Keratinocyte (primary cell): ENCODE data around the gene SCYL3. TPM values are rescaled to one million over a fixed set of nuclear protein-coding genes. Genes with fewer than 3 reads are reported as not detected.

ENCODE experiments used
- DNase-seq: peaks from one replicate; pipeline ENCODE4 v3.0.0-alpha.2; 2011; ENCODE audit warnings: low read depth, missing footprints, low spot score
- FAIRE-seq: peaks from 2 replicates; lab custom pipeline; 2011; peaks lifted over from hg19 to GRCh38; lab: Jason Lieb, UNC
- H2AFZ ChIP-seq: 2 replicates; pipeline ENCODE4 v1.6.0; 2012; ENCODE audit warnings: low read length, control low read depth, inconsistent platforms; ENCODE audit not compliant: control insufficient read depth
- H3K27ac ChIP-seq: 2 replicates; pipeline ENCODE4 v1.5.1; 2011; ENCODE audit warnings: low read length; ENCODE audit not compliant: control insufficient read depth, insufficient read depth
- H3K27me3 ChIP-seq: 3 replicates; pipeline ENCODE4 v1.6.0; 2011; ENCODE audit warnings: low read length; ENCODE audit not compliant: control insufficient read depth, insufficient read depth; ENCODE audit errors: extremely low read depth
- H3K36me3 ChIP-seq, 2 experiments: 2 replicates in 1 of 2; 3 replicates in 1 of 2; pipeline ENCODE4 v1.5.1; 2011; ENCODE audit warnings: low read length in 2 of 2, mild to moderate bottlenecking in 1 of 2; ENCODE audit not compliant: control insufficient read depth in 2 of 2, insufficient read depth in 2 of 2; ENCODE audit errors: extremely low read depth in 1 of 2
- H3K4me1 ChIP-seq: 3 replicates; pipeline ENCODE4 v1.5.1; 2011; ENCODE audit warnings: low read length; ENCODE audit not compliant: control insufficient read depth, insufficient read depth; ENCODE audit errors: extremely low read depth
- H3K4me2 ChIP-seq: 3 replicates; pipeline ENCODE4 v1.6.0; 2011; ENCODE audit warnings: low read depth, low read length; ENCODE audit not compliant: control insufficient read depth, insufficient read depth; ENCODE audit errors: extremely low read depth
- H3K4me3 ChIP-seq, 3 experiments: fragments of 200-600 bp in 1 of 3; sonication (generic) in 1 of 3; 2 replicates in 2 of 3; 3 replicates in 1 of 3; pipeline ENCODE4 v1.5.1; 2011 to 2016; ENCODE audit warnings: low read length in 3 of 3, mild to moderate bottlenecking in 3 of 3, control low read depth in 2 of 3, inconsistent platforms in 1 of 3, low read depth in 1 of 3, mixed read lengths in 1 of 3, mixed run types in 1 of 3, moderate library complexity in 1 of 3; ENCODE audit not compliant: control insufficient read depth in 2 of 3, insufficient read depth in 2 of 3; ENCODE audit errors: extremely low read depth in 1 of 3
- H3K79me2 ChIP-seq: 2 replicates; pipeline ENCODE4 v1.6.0; 2012; ENCODE audit warnings: low read length; ENCODE audit not compliant: control insufficient read depth, insufficient read depth
- H3K9ac ChIP-seq: 3 replicates; pipeline ENCODE4 v1.6.0; 2011; ENCODE audit warnings: low read length; ENCODE audit not compliant: control insufficient read depth, insufficient read depth; ENCODE audit errors: extremely low read depth
- H3K9me1 ChIP-seq: 3 replicates; pipeline ENCODE4 v1.6.0; 2011; ENCODE audit warnings: low read length; ENCODE audit not compliant: control insufficient read depth, insufficient read depth; ENCODE audit errors: extremely low read depth
- H3K9me3 ChIP-seq: 2 replicates; pipeline ENCODE4 v1.5.1; 2012; ENCODE audit warnings: low read depth, low read length; ENCODE audit not compliant: control insufficient read depth
- H4K20me1 ChIP-seq: 3 replicates; pipeline ENCODE4 v1.6.0; 2011; ENCODE audit warnings: low read length; ENCODE audit not compliant: control insufficient read depth, insufficient read depth; ENCODE audit errors: extremely low read depth
- CTCF ChIP-seq, 3 experiments: IDR thresholded peaks in 1 of 3; conservative IDR thresholded peaks in 1 of 3; optimal IDR thresholded peaks in 1 of 3; 2 replicates in 2 of 3; 3 replicates in 1 of 3; pipeline versions ENCODE3 to v1.5.1; 2011; ENCODE audit warnings: low read length in 3 of 3, mild to moderate bottlenecking in 3 of 3, moderate library complexity in 2 of 3, control low read depth in 1 of 3, inconsistent platforms in 1 of 3; ENCODE audit not compliant: insufficient read depth in 2 of 3; ENCODE audit errors: extremely low read depth in 1 of 3
- EZH2 ChIP-seq: IDR thresholded peaks from one replicate; pipeline ENCODE4 v1.6.1; 2012; ENCODE audit warnings: inconsistent platforms, mild to moderate bottlenecking, low read length, moderate library complexity
- dilution Hi-C: fragments of 300-500 bp; cut with MboI; formaldehyde crosslinking; loops from one replicate; pipeline ENCODE4 v1.7.0; 2020; ENCODE audit warnings: low sequenced_read_pairs; ENCODE audit not compliant: extremely low pct_ligation_motif_present
- polyA plus RNA-seq, 5 experiments: library from polyadenylated mRNA; depleted of rRNA in 3 of 5; stranded (reverse) in 3 of 5; stranded (forward) in 1 of 5; unstranded in 1 of 5; fragments of >200 nt; gene quantifications; 1 replicate in 1 of 5; 2 replicates in 3 of 5; 3 replicates in 1 of 5; pipeline versions ENCODE4 v1.2.1 to v1.2.3, GENCODE V29; 2011 to 2012; ENCODE audit warnings: missing spikeins in 2 of 5, low read depth in 1 of 5, low replicate concordance in 1 of 5

Gene SCYL3
- polyA plus RNA-seq, 1 donor (not counting 4 experiments of a cell fraction or from before 2014, with no cell fraction given) = 8.0 TPM

- Histone ChIP-seq H3K9ac (no peak overlapping the region), H3K27me3 (no peaks in the 10 kb centered on the region), H4K20me1 (no peaks in the 10 kb centered on the region), H3K9me1 (no peaks in the 10 kb centered on the region), H3K9me3 (no peaks in the 10 kb centered on the region), H3K36me3 (no peaks in the 10 kb centered on the region), H3K27ac (no peak overlapping the region), H3K4me3 (no peak overlapping the region), H3K79me2 (no peaks in the 10 kb centered on the region), H3K4me1 (no peaks in the 10 kb centered on the region), H2AFZ (no peak overlapping the region), H3K4me2 (no peak overlapping the region)
- dilution Hi-C loops = no loop called here
- DNase-seq (no peak), FAIRE-seq (no peak)
- TF ChIP-seq CTCF (optimal IDR thresholded peaks at IDR 0.05 in 1 of 3, IDR thresholded peaks at IDR 0.05 in 1 of 3, conservative IDR thresholded peaks at IDR 0.05 in 1 of 3; ENCODE audit: extremely low read depth in 1 of 3, insufficient read depth in 2 of 3, low read length in 3 of 3) (no peak), EZH2 (no peak)
Observed at GRCh38 chr1:169933984-169934725, 40.5 kb upstream of the SCYL3 start.

GRCh38 chr1:169931795-169932231, 38.1 kb upstream of the SCYL3 start:
- Histone ChIP-seq H3K27me3 (no peaks in the 10 kb centered on the region), H3K9me1 (no peaks in the 10 kb centered on the region), H3K4me2 (no peak overlapping the region), H3K4me1 (no peaks in the 10 kb centered on the region), H2AFZ (no peak overlapping the region), H3K27ac (no peak overlapping the region), H3K9me3 (no peaks in the 10 kb centered on the region), H3K4me3 (no peak overlapping the region), H3K36me3 (no peaks in the 10 kb centered on the region), H3K9ac (no peak overlapping the region), H3K79me2 (no peaks in the 10 kb centered on the region), H4K20me1 (no peaks in the 10 kb centered on the region)
- DNase-seq = no peak
- dilution Hi-C loops = no loop called here
- TF ChIP-seq EZH2 = no peak
- no peak for TF ChIP-seq CTCF (optimal IDR thresholded peaks at IDR 0.05 in 1 of 3, IDR thresholded peaks at IDR 0.05 in 1 of 3, conservative IDR thresholded peaks at IDR 0.05 in 1 of 3; ENCODE audit: extremely low read depth in 1 of 3, insufficient read depth in 2 of 3, low read length in 3 of 3)
- no peak for FAIRE-seq
